Measurements from ENCODE around the gene ATE1. TPM values are rescaled to one million over a fixed set of nuclear protein-coding genes. Genes with fewer than 3 reads are reported as not detected.

ATE1 gene
- total RNA-seq, 6 donors from 2014 or later = 13.5 to 27.9 (median 21.8) TPM

- Histone ChIP-seq H3K36me3 (peaks cover 0 to 6% (median under 1%) of the 10 kb centered on the region in 4 donors), H3K27me3 (no peaks in the 10 kb centered on the region), H3K27ac (no peak overlapping the region), H3K4me1 (no peaks in the 10 kb centered on the region), H3K4me3 (no peak overlapping the region), H3K9me3 (peaks cover 0 to 4% (median 0%) of the 10 kb centered on the region in 4 donors)
- no peak for TF ChIP-seq EP300 (IDR thresholded peaks at IDR 0.05)
- TF ChIP-seq POLR2AphosphoS5 (IDR thresholded peaks at IDR 0.05) = no peak
- no peak for TF ChIP-seq POLR2A (IDR thresholded peaks at IDR 0.05)
- TF ChIP-seq CTCF (IDR thresholded peaks at IDR 0.05) = no peak
- no peak for ATAC-seq (ENCODE audit: low FRiP score in 2 of 2)
- DNase-seq = no peak
These were observed 86.0 kb downstream of the ATE1 start for GRCh38 chr10:121841862-121842261.

- no peak for TF ChIP-seq POLR2AphosphoS5 (IDR thresholded peaks at IDR 0.05)
- no peak for TF ChIP-seq POLR2A (IDR thresholded peaks at IDR 0.05)
- no peak for TF ChIP-seq CTCF (IDR thresholded peaks at IDR 0.05)
- TF ChIP-seq EP300 (IDR thresholded peaks at IDR 0.05) = no peak
- no peak for DNase-seq
- Histone ChIP-seq H3K27me3 (no peaks in the 10 kb centered on the region), H3K4me3 (no peak overlapping the region), H3K4me1 (no peaks in the 10 kb centered on the region), H3K36me3 (peaks cover 3 to 23% (median 5%) of the 10 kb centered on the region in 4 donors), H3K27ac (no peak overlapping the region), H3K9me3 (no peaks in the 10 kb centered on the region)
- ATAC-seq (ENCODE audit: low FRiP score in 2 of 2) = no peak
- 84 to 97% methylated on average over 4 of the region's 4 CpGs for WGBS, 2 donors
These were observed 88.9 kb downstream of the ATE1 start for GRCh38 chr10:121838931-121839330.

- H3K4me3 ChIP-seq = no peak overlapping the region
- WGBS, 2 donors = 67 to 80% methylated on average over 3 to 4 of the region's 4 CpGs
- H3K4me1 ChIP-seq = no peaks in the 10 kb centered on the region
- H3K36me3 ChIP-seq = peaks cover 3 to 24% (median 5%) of the 10 kb centered on the region in 4 donors
- TF ChIP-seq EP300 (IDR thresholded peaks at IDR 0.05) (no peak), CTCF (IDR thresholded peaks at IDR 0.05) (no peak), POLR2AphosphoS5 (IDR thresholded peaks at IDR 0.05) (no peak), POLR2A (IDR thresholded peaks at IDR 0.05) (no peak)
- H3K9me3 ChIP-seq = no peaks in the 10 kb centered on the region
- H3K27ac ChIP-seq = no peak overlapping the region
- no peak for ATAC-seq (ENCODE audit: low FRiP score in 2 of 2)
- no peak for DNase-seq
- no peaks in the 10 kb centered on the region for H3K27me3 ChIP-seq
These were observed 89.7 kb downstream of the ATE1 start for GRCh38 chr10:121838149-121838548.

GRCh38 chr10:121836171-121836570, 91.7 kb downstream of the ATE1 start:
- ATAC-seq (ENCODE audit: low FRiP score in 2 of 2) = no peak
- no peak for TF ChIP-seq EP300 (IDR thresholded peaks at IDR 0.05)
- TF ChIP-seq POLR2A (IDR thresholded peaks at IDR 0.05) = no peak
- TF ChIP-seq CTCF (IDR thresholded peaks at IDR 0.05) = no peak
- no peak for TF ChIP-seq POLR2AphosphoS5 (IDR thresholded peaks at IDR 0.05)

GRCh38 chr10:121835376-121835775, 92.5 kb downstream of the ATE1 start:
- Histone ChIP-seq H3K36me3 (peaks cover 3 to 32% (median 5%) of the 10 kb centered on the region in 4 donors), H3K4me3 (no peak overlapping the region), H3K4me1 (no peaks in the 10 kb centered on the region), H3K27me3 (no peaks in the 10 kb centered on the region), H3K9me3 (no peaks in the 10 kb centered on the region), H3K27ac (no peak overlapping the region)
- WGBS, 2 donors = 68 to 86% methylated on average over 2 of the region's 2 CpGs
- no peak for DNase-seq
- ATAC-seq (ENCODE audit: low FRiP score in 2 of 2) = no peak
- TF ChIP-seq POLR2A (IDR thresholded peaks at IDR 0.05) (no peak), EP300 (IDR thresholded peaks at IDR 0.05) (no peak), CTCF (IDR thresholded peaks at IDR 0.05) (no peak), POLR2AphosphoS5 (IDR thresholded peaks at IDR 0.05) (no peak)

More at GRCh38 chr10:121836171-121836570, 91.7 kb downstream of the ATE1 start:
- H3K4me1 ChIP-seq = no peaks in the 10 kb centered on the region
- no peak for DNase-seq
- 94% methylated on average over 6 of the region's 6 CpGs for WGBS, 2 donors
- peaks cover 3 to 32% (median 5%) of the 10 kb centered on the region in 4 donors for H3K36me3 ChIP-seq
- no peaks in the 10 kb centered on the region for H3K9me3 ChIP-seq
- H3K27me3 ChIP-seq = no peaks in the 10 kb centered on the region
- H3K4me3 ChIP-seq = no peak overlapping the region
- no peak overlapping the region for H3K27ac ChIP-seq
